ENCODE data around the gene LRRK1. TPM values are rescaled to one million over a fixed set of nuclear protein-coding genes. Genes with fewer than 3 reads are reported as not detected.

The LRRK1 gene
- total RNA-seq, 1 donor from 2014 or later, result 14.0 TPM

DNA sequence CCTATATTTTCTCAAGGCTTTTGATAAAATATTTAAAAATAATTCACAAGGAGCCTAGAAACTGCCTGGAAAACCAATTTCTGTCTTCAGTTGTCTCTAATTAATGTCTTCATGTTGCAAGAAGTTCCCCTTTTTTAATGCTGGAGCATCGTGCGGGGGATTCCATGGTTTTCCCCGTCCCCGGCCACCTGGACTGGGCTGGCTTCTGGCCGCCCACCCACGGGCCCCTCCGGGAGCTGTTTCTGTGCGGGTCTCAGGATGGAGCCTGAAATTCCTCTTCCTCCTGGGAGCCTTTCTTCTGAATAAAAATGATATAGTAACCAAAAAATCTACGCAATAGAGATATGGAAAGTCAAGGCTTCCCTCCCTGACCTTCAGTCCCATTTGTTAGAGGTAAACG is 8.1 kb upstream of the LRRK1 start:
- DNase-seq (ENCODE audit: low spot score), result no peak

GRCh38 chr15:100913961-100914360 is 5.2 kb upstream of the LRRK1 start:
- no peak for DNase-seq (ENCODE audit: low spot score)

GRCh38 chr15:100914876-100915275 is 4.3 kb upstream of the LRRK1 start:
- no peak for DNase-seq (ENCODE audit: low spot score)

DNA sequence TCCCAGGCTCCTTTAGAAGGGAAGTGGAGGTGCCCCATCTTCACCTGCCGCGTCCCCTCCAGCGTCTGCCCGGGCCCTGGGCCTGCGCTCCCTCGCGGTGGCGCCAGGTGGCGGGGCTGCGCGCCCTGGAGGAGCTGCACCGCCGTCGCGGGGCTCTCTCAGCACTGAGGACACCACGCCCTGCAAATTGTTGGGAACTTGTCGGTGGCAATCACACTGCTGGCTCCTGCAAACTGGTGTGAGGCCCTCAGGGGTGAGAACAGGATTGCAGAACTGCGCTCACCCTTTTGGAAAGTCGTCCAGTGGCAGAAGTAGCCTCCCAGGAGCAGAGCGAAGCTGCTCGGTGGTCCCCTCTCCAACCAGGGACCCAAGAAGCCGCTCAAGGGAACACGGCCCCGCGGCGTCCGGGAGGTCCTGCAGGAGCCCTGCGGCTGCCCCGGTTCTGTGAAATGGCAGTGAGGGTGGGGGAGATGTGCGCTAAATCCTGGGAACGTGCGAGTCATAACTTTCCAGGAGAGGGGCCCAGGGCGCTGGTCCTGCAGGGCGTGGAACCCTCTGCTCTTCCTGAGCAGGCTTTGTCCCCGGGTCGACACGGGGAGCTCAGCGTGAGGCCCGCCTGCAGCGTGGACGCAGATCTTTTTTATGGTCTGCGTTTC is 995 bp upstream of the LRRK1 start:
- peak; percentile 56 for DNase-seq (ENCODE audit: low spot score)

DNA sequence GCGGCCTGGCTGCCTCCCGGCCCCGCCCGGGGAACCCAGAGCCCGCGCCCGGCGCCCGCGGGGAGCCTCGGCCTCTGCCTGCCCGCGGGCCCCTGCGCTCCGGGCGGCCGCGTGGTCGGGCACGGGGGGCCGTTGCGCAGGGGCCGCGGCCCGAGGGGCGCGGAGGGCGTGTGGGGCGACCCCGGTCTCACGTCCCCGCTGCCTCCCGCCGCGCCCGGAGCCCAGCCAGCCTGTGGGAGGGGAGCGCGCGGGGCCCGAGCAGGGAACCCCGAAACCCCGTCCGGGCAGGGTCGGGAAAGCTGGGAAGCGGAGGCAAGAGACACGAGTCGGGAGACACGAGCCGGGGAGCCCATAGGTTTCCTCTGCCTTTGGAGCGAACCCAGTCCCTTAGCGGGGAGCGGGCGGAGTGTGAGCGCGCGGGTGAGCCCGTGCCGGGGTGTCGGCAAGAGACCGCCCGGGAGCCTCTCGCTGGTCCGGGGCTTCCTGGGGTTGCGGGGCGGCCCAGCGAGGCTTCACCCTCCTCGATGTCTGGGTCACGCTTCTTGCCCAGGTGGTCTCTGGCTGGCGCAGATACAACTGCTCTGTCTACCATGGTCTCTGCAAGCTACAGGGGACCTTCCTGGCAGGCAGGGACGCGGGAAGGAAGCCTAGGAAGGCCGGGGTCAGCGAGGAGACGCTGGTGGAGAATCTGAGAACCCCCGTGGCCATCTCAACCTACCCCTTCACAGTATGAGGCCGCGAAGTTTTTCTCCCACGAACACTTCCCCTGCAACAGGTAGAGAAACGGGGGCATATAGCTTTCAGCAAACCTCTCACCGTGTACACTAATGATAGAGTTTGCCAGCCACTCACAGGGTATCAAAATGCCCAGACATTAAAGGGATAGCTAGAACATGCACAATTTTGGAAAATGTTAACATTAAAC is 586 bp downstream of the LRRK1 start:
- DNase-seq (ENCODE audit: low spot score), result no peak

- no peak for DNase-seq (ENCODE audit: low spot score)
Measured at GRCh38 chr15:100920516-100921135, 1.5 kb downstream of the LRRK1 start.

GRCh38 chr15:100922192-100923040 is 3.3 kb downstream of the LRRK1 start:
- no peak for DNase-seq (ENCODE audit: low spot score)

DNA sequence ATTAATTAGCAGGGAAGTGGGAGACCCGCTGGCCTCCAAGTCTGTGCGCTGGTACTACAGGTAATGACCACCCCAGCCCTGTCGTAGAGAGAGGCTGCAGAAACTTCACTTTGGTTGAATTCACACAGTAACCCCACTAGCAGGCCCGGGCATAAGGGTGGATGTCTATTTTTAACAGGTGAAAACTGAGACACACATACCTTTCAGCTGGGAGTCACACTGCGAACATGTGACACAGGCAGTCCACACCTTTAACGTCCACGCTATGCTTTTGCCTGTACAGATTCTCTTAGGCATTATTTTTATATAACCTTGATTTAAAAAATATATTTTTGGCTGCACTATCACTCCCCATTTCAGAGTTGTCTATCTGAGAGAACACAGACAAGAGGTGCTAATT is 3.9 kb downstream of the LRRK1 start:
- no peak for DNase-seq (ENCODE audit: low spot score)

DNA sequence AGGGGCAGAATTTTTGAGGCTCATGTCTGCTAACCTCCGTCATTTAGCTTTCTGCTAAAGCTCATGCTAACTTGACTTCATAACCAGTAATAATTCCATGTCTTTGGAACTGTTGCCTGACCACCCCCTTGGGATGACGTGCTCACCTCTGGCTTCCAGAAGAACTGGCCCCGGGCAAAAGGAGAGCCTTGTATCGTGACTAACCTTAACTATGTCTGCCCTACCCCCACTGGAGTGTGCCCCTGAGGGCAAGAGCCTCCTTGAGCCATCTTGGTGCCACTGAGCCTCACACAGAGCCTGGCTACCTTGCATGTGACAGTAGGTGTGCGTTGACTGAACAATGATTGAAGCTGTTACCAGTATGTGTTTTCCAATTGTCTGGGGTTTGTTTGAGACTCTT is 4.7 kb downstream of the LRRK1 start:
- no peak for DNase-seq (ENCODE audit: low spot score)

GRCh38 chr15:100924436-100924835 is 5.3 kb downstream of the LRRK1 start:
- no peak for DNase-seq (ENCODE audit: low spot score)

DNA sequence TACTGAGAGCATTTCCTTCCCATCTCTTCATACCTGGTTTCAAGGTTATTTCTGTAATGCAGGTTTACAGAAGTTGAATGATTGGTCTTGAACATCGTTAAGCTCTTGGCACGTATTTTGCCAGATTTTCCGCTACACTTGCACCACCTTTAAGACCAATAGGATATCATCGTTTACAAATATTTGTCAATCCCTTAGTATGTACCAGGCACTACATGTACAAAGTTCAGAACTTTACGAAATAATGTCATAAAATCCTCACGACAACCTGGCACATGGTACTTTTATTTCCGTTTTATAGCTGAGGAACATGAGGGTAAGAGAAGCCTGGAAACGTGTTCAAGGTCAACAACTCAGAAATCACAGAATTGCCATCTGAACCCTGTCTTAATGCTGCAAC is 6.3 kb downstream of the LRRK1 start:
- DNase-seq (ENCODE audit: low spot score), result no peak

GRCh38 chr15:100926258-100926657 is 7.1 kb downstream of the LRRK1 start:
- no peak for DNase-seq (ENCODE audit: low spot score)

- DNase-seq (ENCODE audit: low spot score), result no peak
Measured at GRCh38 chr15:100926971-100927756, 8.0 kb downstream of the LRRK1 start.

DNA sequence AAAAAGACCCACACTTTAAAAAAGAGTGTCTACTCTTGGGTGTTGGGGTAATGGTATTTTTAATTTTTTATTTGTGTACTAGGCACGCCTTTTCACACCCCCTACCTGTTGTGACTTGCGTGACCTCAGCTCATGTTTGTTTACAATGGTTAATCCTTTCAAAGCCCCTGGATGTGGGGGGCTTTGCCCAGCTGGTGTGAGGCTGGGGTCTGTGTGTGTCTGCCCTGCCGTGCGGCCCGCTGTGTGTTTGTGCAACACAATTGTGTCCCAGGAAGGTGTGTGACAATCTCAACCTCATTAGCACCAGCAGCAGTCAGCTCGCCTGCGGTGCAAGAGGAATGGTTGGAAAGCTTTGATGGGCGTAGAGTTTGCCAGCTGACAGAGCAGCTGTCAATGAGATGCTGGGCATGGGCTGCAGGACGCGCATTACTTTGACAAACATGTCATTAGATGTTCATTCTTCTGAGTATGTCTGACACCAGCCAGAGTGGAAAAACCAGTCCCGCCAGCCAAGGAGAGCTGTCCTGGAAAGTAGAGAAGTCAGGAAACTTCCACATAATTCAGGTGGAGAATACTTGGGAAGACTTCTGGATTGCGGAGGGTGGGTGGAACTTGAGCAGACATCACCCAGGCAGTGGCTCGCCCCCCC is 9.6 kb downstream of the LRRK1 start:
- DNase-seq (ENCODE audit: low spot score), result peak; percentile 10

GRCh38 chr15:100929641-100930042 is 10.5 kb downstream of the LRRK1 start:
- DNase-seq (ENCODE audit: low spot score), result peak; percentile 40

DNA sequence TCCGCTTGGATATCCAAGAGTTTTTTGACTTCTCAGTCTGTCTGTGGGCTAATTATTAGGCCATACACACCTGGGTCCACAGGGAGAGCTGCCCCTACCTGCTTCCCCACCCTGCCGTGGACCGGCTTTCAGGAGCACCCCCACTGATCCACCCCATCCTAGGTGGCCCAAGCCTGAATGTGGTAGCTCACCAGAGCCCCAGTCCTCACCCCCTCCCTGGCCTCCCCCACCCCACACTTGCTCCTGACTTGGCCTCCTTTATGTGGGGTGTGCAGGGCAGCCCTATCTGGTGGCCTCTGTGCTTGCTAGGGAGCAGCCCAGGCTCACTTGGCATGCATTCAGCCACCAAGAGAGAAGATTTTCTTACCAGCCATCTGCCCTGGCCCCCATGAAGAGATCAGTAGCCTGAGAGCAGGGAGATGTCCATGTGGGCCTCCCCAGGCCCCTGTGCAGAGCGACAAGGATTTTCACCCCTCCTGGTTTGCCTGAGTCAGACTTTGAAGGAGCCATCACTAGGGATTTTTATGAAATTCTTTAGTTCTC is 11.2 kb downstream of the LRRK1 start:
- DNase-seq (ENCODE audit: low spot score), result no peak

GRCh38 chr15:100931143-100931890 is 12.2 kb downstream of the LRRK1 start:
- DNase-seq (ENCODE audit: low spot score), result no peak

GRCh38 chr15:100932676-100933348 is 13.7 kb downstream of the LRRK1 start:
- DNase-seq (ENCODE audit: low spot score), result no peak

DNA sequence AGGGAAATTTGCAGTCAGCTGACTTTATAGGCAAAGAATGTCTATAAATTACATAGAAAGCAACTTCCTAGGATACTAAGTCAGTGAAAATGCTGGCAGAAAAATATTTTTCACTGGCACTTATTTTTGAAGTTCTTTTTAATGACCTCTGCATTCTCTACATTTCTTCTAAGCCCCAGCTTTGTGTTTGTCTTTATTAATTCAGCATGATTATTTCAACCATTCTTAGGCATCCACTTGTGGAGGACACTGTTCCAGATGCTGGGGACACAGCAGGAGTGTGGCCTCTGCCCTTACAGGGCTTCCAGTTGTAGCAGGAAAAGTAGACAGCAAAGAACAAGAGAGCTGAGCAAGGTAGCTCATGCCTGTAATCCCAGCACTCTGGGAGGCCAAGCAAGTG is 15.0 kb downstream of the LRRK1 start:
- no peak for DNase-seq (ENCODE audit: low spot score)

Data from umbilical cord (tissue), 2 donors.